Measurements from ENCODE around the gene SSU72. TPM values are rescaled to one million over a fixed set of nuclear protein-coding genes. Genes with fewer than 3 reads are reported as not detected.

SSU72 gene
- total and polyA plus RNA-seq, 2 donors (not counting 3 experiments of a cell fraction or from before 2014, with no cell fraction given): 85.9 to 129 TPM

GRCh38 chr1:1609822-1610485 lies 35.3 kb upstream of the SSU72 start:
- CTCF ChIA-PET: no interaction called here
- Histone ChIP-seq H3K9ac (replicated peaks; ENCODE audit: extremely low read depth, insufficient read depth, low read length) (no peak overlapping the region), H3K27ac (ENCODE audit: insufficient read depth, low read depth, low read length) (no peak overlapping the region), H2AFZ (ENCODE audit: low read depth, low read length) (no peak overlapping the region), H3K9me1 (replicated peaks; ENCODE audit: control insufficient read depth, extremely low read depth, insufficient read depth, low read length) (no peaks in the 10 kb centered on the region), H3K4me1 (ENCODE audit: control insufficient read depth, extremely low read depth, insufficient read depth, low read length) (peaks cover 11% of the 10 kb centered on the region), H3K27me3 (ENCODE audit: control insufficient read depth in 2 of 2, insufficient read depth in 2 of 2, low read length in 2 of 2) (no peaks in the 10 kb centered on the region), H3K9me3 (replicated peaks; ENCODE audit: control insufficient read depth, insufficient read depth, low read length) (no peaks in the 10 kb centered on the region), H4K20me1 (replicated peaks; ENCODE audit: control insufficient read depth, extremely low read depth, insufficient read depth, low read length) (no peaks in the 10 kb centered on the region), H3K79me2 (ENCODE audit: control insufficient read depth, insufficient read depth, low read length) (no peaks in the 10 kb centered on the region), H3K4me3 (replicated peaks in 1 of 3; ENCODE audit: insufficient read depth in 1 of 3, low read depth in 1 of 3, low read length in 3 of 3) (no peak overlapping the region), H3K4me2 (ENCODE audit: insufficient read depth, low read length) (no peak overlapping the region), H3K36me3 (ENCODE audit: control insufficient read depth in 2 of 2, extremely low read depth in 1 of 2, insufficient read depth in 2 of 2, low read length in 2 of 2) (no peaks in the 10 kb centered on the region)
- dilution Hi-C loops (cut with MboI; ENCODE audit: extremely low pct_ligation_motif_present, low sequenced_read_pairs): no loop called here
- no TSS peak for BruUV-seq (replicated peaks)
- POLR2A ChIA-PET: no interaction called here
- DNase-seq (ENCODE audit: low read depth, low spot score) (no peak), FAIRE-seq (no peak)
- intact Hi-C loops (cut with micrococcal nuclease): no loop called here
- no peak for TF ChIP-seq JUN (IDR thresholded peaks at IDR 0.05; ENCODE audit: borderline replicate concordance, insufficient read depth, insufficient read length, low read depth)
- no peak for TF ChIP-seq EZH2 (IDR thresholded peaks at IDR 0.05; ENCODE audit: borderline replicate concordance, low read depth, low read length, severe bottlenecking)
- TF ChIP-seq MYC (IDR thresholded peaks at IDR 0.05; ENCODE audit: low read depth, low read length): no peak
- TF ChIP-seq POLR2A (IDR thresholded peaks at IDR 0.05; ENCODE audit: low read depth, low read length): no peak
- TF ChIP-seq GATA2 (IDR thresholded peaks at IDR 0.05; ENCODE audit: insufficient read depth, insufficient read length, low read depth, low read length): no peak

GRCh38 chr1:1606232-1606631 lies 31.6 kb upstream of the SSU72 start:
- dilution Hi-C loops (cut with MboI; ENCODE audit: extremely low pct_ligation_motif_present, low sequenced_read_pairs) (no loop called here), intact Hi-C loops (cut with micrococcal nuclease) (no loop called here)
- no peak overlapping the region for H3K4me3 ChIP-seq (replicated peaks in 1 of 3; ENCODE audit: insufficient read depth in 1 of 3, low read depth in 1 of 3, low read length in 3 of 3)
- no TSS peak for BruUV-seq (replicated peaks)
- no peaks in the 10 kb centered on the region for H4K20me1 ChIP-seq (replicated peaks; ENCODE audit: control insufficient read depth, extremely low read depth, insufficient read depth, low read length)
- DNase-seq (ENCODE audit: low read depth, low spot score): no peak
- no peak overlapping the region for H3K9ac ChIP-seq (replicated peaks; ENCODE audit: extremely low read depth, insufficient read depth, low read length)
- H3K36me3 ChIP-seq (ENCODE audit: control insufficient read depth in 2 of 2, extremely low read depth in 1 of 2, insufficient read depth in 2 of 2, low read length in 2 of 2): no peaks in the 10 kb centered on the region
- H2AFZ ChIP-seq (ENCODE audit: low read depth, low read length): no peak overlapping the region
- FAIRE-seq: no peak
- CTCF ChIA-PET: no interaction called here
- POLR2A ChIA-PET: no interaction called here
- no peaks in the 10 kb centered on the region for H3K9me1 ChIP-seq (replicated peaks; ENCODE audit: control insufficient read depth, extremely low read depth, insufficient read depth, low read length)
- H3K4me2 ChIP-seq (ENCODE audit: insufficient read depth, low read length): no peak overlapping the region
- H3K79me2 ChIP-seq (ENCODE audit: control insufficient read depth, insufficient read depth, low read length): no peaks in the 10 kb centered on the region
- TF ChIP-seq, protein P1, sequence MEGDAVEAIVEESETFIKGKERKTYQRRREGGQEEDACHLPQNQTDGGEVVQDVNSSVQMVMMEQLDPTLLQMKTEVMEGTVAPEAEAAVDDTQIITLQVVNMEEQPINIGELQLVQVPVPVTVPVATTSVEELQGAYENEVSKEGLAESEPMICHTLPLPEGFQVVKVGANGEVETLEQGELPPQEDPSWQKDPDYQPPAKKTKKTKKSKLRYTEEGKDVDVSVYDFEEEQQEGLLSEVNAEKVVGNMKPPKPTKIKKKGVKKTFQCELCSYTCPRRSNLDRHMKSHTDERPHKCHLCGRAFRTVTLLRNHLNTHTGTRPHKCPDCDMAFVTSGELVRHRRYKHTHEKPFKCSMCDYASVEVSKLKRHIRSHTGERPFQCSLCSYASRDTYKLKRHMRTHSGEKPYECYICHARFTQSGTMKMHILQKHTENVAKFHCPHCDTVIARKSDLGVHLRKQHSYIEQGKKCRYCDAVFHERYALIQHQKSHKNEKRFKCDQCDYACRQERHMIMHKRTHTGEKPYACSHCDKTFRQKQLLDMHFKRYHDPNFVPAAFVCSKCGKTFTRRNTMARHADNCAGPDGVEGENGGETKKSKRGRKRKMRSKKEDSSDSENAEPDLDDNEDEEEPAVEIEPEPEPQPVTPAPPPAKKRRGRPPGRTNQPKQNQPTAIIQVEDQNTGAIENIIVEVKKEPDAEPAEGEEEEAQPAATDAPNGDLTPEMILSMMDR (IDR thresholded peaks at IDR 0.05; ENCODE audit: extremely low read depth in 1 of 2, insufficient read depth in 1 of 2, low read depth in 1 of 2, low read length in 2 of 2): no peak
- no peak for TF ChIP-seq FOS (IDR thresholded peaks at IDR 0.05; ENCODE audit: borderline replicate concordance, insufficient read depth, low read length)
- TF ChIP-seq JUN (IDR thresholded peaks at IDR 0.05; ENCODE audit: borderline replicate concordance, insufficient read depth, insufficient read length, low read depth): no peak
- no peak for TF ChIP-seq GATA2 (IDR thresholded peaks at IDR 0.05; ENCODE audit: insufficient read depth, insufficient read length, low read depth, low read length)
- no peaks in the 10 kb centered on the region for H3K4me1 ChIP-seq (ENCODE audit: control insufficient read depth, extremely low read depth, insufficient read depth, low read length)
- H3K27ac ChIP-seq (ENCODE audit: insufficient read depth, low read depth, low read length): no peak overlapping the region
- no peaks in the 10 kb centered on the region for H3K9me3 ChIP-seq (replicated peaks; ENCODE audit: control insufficient read depth, insufficient read depth, low read length)
- H3K27me3 ChIP-seq (ENCODE audit: control insufficient read depth in 2 of 2, insufficient read depth in 2 of 2, low read length in 2 of 2): no peaks in the 10 kb centered on the region
